Sigmoid colon (tissue), 7 donors: ENCODE measurements around the gene CHKA. TPM values are rescaled to one million over a fixed set of nuclear protein-coding genes. Genes with fewer than 3 reads are reported as not detected.

Experiments used
- DNase-seq: peaks from one replicate; pipeline ENCODE4 v3.0.0-alpha.2; 2019
- H3K27ac ChIP-seq, 4 donors: fragments of 200-600 bp; sonication (generic); one replicate each; pipeline ENCODE4 v1.5.1; 2016 to 2019; ENCODE audit warnings: mild to moderate bottlenecking in 1 of 4
- H3K27me3 ChIP-seq, 3 donors: fragments of 200-600 bp; sonication (generic); one replicate each; pipeline ENCODE4 v1.5.1; 2019; ENCODE audit warnings: mild to moderate bottlenecking in 1 of 3
- H3K36me3 ChIP-seq, 4 donors: fragments of 200-600 bp; sonication (generic); one replicate each; pipeline ENCODE4 v1.5.1; 2016 to 2019
- H3K4me1 ChIP-seq, 4 donors: fragments of 200-600 bp; sonication (generic); one replicate each; pipeline ENCODE4 v1.5.1; 2017 to 2019
- H3K4me3 ChIP-seq, 4 donors: fragments of 200-600 bp; sonication (generic); one replicate each; pipeline ENCODE4 v1.5.1; 2017 to 2019; ENCODE audit warnings: mild to moderate bottlenecking in 2 of 4, moderate library complexity in 1 of 4
- H3K9me3 ChIP-seq, 4 donors: fragments of 200-600 bp in 3 of 4; sonication (generic) in 3 of 4; one replicate each; pipeline versions ENCODE4 v1.5.1 to v1.6.1; 2013 to 2019
- EP300 ChIP-seq, 4 donors: sonication (generic); formaldehyde crosslinking; IDR thresholded peaks; one replicate each; pipeline ENCODE4 v1.6.1; 2017; ENCODE audit warnings: antibody characterized with exemption in 4 of 4
- POLR2A ChIP-seq, 2 donors: fragments of 450-650 bp; IDR thresholded peaks; one replicate each; pipeline ENCODE4 v1.6.1; 2016; ENCODE audit warnings: antibody characterized with exemption in 2 of 2, mild to moderate bottlenecking in 2 of 2, moderate library complexity in 2 of 2
- POLR2AphosphoS5 ChIP-seq, 4 donors: sonication (generic); formaldehyde crosslinking; IDR thresholded peaks; one replicate each; pipeline ENCODE4 v1.6.1; 2017; ENCODE audit warnings: antibody characterized with exemption in 4 of 4
- WGBS, 2 donors: extraction: QIAGEN DNeasy Blood & Tissue Kit; methylation state at CpG; one replicate each; pipeline ENCODE4 v1.1.7; 2013; 5-methylcytosine and 5-hydroxymethylcytosine counted together
- intact Hi-C: fragments of 100-400 bp; cut with DNase I; formaldehyde crosslinking; loops from one replicate; pipeline ENCODE4 v1.15.1; 2023
- polyA plus RNA-seq, 3 donors: library from polyadenylated mRNA; stranded (reverse); fragments of 200-250 nt; gene quantifications; one replicate each; pipeline ENCODE4 v1.2.3, GENCODE V29; 2013
- total RNA-seq, 4 donors: library from RNA; depleted of rRNA; stranded (reverse); fragments of >200 nt; gene quantifications; one replicate each; pipeline ENCODE4 v1.1.0, GENCODE V29; 2016
- TF ChIP-seq, protein P1 (sequence below), 4 experiments: fragments of 450-650 bp in 3 of 4; fragments of 200-600 bp in 1 of 4; IDR thresholded peaks; one replicate each; pipeline ENCODE4 v1.5.1; 2016 to 2019; ENCODE audit warnings: antibody characterized with exemption in 4 of 4, mild to moderate bottlenecking in 3 of 4, moderate library complexity in 2 of 4
- donor health status: healthy with polysubstance abuse.
- donor health status: Bipolar disorder and iron deficiency.
- donor health status: healthy.

CHKA gene
- total and polyA plus RNA-seq, 7 donors, result 16.4 to 41.0 (median 27.0) TPM

DNA sequence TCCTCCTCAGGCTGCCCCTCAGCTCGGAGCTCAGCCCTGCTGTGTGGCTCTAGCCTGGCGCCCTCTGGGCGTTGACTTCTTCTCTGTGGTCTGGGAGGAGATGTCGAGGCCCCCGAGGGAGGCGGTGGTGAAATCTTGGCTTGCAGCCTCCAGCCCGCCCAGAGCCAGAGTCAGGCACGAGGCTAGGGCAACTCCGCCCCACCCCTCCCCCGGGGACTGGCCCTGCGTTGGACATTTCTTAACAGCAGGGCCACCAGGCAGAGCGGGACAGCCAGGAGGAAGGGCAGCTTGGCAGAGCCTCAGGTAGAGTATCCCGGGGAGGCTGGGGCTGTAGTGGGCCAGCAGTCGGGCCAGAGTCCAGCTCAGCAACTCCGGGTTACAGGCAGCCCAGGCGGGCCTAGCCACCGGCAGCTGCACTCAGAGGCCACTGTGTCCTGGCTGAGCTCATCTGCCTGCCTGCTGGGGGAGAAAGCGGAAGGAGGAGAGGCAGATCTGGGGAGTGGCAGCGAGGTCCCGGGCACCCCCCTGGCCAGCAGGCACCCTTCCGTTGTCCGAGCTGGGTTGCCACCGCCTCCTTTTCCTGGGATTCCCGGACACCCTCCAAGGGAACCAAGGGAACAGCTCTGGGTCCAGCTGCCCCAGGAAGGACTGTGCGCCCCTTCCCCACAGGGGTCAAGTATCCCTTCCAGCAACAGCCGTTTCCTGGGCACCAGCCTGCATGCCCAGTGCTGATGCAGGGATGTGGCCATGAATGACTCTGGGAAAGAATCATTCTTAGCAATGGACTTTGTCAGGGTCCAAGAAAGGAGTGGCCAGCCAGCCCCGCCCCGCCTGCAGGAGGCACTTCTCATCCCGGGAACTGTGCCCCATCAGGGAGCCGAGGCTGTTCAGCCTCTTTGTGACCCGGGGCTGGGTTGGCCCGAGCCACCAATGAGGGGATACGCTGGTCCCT is 110.8 kb downstream of the CHKA start, which contains the start of gene ALDH3B1:
ALDH3B1 (plus strand) TSS at position 238 of the 952 bp plus-strand sequence. CDS start 4,971 bp downstream, outside the sequence.
- H3K27ac ChIP-seq, result peak within 1 kb of the TSS; percentile 87 to 93 (median 90)
- H3K4me3 ChIP-seq, result peak within 1 kb of the TSS; percentile 19 to 50 (median 41)
- H3K36me3 ChIP-seq, result no peaks in the 10 kb centered on the region
- TF ChIP-seq POLR2AphosphoS5 (IDR thresholded peaks at IDR 0.05) (peak; percentile 61 to 80 (median 72)), EP300 (IDR thresholded peaks at IDR 0.05) (no peak), POLR2A (IDR thresholded peaks at IDR 0.05) (peak; percentile 15 to 38)
- TF ChIP-seq, protein P1, sequence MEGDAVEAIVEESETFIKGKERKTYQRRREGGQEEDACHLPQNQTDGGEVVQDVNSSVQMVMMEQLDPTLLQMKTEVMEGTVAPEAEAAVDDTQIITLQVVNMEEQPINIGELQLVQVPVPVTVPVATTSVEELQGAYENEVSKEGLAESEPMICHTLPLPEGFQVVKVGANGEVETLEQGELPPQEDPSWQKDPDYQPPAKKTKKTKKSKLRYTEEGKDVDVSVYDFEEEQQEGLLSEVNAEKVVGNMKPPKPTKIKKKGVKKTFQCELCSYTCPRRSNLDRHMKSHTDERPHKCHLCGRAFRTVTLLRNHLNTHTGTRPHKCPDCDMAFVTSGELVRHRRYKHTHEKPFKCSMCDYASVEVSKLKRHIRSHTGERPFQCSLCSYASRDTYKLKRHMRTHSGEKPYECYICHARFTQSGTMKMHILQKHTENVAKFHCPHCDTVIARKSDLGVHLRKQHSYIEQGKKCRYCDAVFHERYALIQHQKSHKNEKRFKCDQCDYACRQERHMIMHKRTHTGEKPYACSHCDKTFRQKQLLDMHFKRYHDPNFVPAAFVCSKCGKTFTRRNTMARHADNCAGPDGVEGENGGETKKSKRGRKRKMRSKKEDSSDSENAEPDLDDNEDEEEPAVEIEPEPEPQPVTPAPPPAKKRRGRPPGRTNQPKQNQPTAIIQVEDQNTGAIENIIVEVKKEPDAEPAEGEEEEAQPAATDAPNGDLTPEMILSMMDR (IDR thresholded peaks at IDR 0.05), result no peak
- DNase-seq, result peak; percentile 96
- H3K9me3 ChIP-seq, result no peaks in the 10 kb centered on the region
- peaks cover 0 to 67% (median 54%) of the 10 kb centered on the region in 4 donors for H3K4me1 ChIP-seq
- intact Hi-C loops, result loop anchor here (2.0 kb wide), 2 partner anchors 20 to 28 kb away; partner anchors contain the start of genes NDUFS8 and TCIRG1
- no peaks in the 10 kb centered on the region for H3K27me3 ChIP-seq
- 6 to 31% methylated on average over 33 of the region's 33 CpGs for WGBS, 2 donors

DNA sequence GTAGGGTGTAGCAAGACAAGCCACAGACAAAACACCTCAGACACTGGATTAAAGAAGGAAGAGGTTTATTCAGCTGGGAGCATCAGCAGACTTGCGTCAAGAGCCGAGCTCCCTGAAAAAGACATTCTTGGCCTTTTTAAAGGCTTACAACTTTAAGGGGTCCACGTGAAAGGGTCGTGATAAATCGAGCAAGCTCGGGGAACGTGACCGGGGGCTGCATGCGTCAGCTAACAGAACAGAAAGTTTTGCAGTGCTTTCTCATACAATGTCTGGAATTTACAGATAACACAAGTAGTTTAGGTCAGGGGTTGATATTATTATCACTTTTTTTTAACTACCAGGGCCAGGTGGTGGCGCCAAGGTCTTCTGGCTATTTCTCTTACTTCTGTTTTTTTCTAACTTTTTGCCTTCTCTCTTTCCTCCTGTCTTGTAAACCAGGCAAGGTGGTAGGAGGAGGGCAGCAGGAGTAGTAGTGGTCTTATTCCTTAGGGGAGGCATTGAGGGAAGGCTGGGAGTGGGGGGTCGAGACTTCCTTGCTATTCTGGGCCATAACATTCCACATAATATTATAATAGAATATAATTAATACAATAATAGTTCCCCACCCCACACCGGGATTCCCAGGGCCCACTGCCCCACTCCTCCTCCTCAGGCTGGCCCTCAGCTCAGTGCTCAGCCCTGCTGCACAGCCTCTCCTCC is 111.6 kb downstream of the CHKA start:
- peak overlapping the region; percentile 19 to 50 (median 41) for H3K4me3 ChIP-seq
- TF ChIP-seq POLR2AphosphoS5 (IDR thresholded peaks at IDR 0.05) (no peak), EP300 (IDR thresholded peaks at IDR 0.05) (no peak), POLR2A (IDR thresholded peaks at IDR 0.05) (no peak)
- TF ChIP-seq, protein P1 (IDR thresholded peaks at IDR 0.05), result no peak
- H3K4me1 ChIP-seq, result peaks cover 0 to 61% (median 51%) of the 10 kb centered on the region in 4 donors
- intact Hi-C loops, result loop anchor here (2.0 to 10.0 kb wide), 3 partner anchors 21 to 195 kb away; partner anchors contain the start of genes NDUFS8 and TCIRG1
- 53 to 66% methylated on average over 12 of the region's 12 CpGs for WGBS, 2 donors
- peak overlapping the region; percentile 87 to 93 (median 90) for H3K27ac ChIP-seq
- H3K36me3 ChIP-seq, result no peaks in the 10 kb centered on the region
- DNase-seq, result no peak
- no peaks in the 10 kb centered on the region for H3K27me3 ChIP-seq
- H3K9me3 ChIP-seq, result no peaks in the 10 kb centered on the region

DNA sequence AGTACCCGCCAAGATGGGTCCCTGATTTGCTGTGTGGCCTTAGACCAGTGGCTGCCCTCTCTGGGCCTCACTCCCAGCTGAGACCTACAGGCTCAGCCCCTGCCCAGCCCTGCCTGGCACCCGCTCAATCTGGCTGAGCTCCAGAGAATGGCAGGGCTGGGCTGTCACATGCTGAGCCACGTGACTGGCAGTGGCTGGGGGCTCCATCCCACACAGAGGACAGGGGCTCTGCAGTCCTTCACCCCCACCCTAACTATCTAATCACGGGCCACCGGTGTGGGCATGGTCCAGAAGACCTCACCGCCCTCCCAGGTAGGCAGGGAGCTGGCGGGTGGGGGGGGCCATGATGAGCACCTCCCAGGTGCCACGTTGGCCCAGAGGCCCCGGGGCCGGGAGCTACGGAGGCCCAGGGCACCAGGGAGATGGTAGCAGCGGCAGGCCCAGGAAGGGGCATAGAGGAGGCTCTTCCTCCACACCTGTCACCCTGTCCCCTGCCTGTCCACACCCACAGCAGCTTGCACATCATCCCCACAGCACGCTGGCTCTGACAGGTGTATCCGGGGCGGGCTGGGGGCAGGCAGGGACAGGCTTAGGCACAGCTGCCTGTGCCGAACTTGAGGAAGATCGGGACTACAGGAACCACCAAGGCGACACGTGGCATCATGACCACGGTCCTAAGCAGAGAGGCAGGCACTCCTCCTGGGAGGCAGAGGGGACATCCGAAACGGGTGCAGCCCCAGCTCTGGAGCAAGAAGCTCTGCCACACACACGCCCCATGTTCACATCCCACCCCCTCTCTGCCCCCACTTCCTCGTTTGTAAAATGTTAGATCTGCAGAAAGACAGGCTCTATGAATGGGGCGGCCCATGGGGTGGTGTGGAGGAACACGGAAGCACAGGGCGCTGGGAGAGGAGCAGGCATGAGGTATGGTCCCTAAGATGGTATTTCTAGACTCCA is 112.5 kb downstream of the CHKA start:
- TF ChIP-seq POLR2A (IDR thresholded peaks at IDR 0.05), result no peak
- no peak for TF ChIP-seq EP300 (IDR thresholded peaks at IDR 0.05)
- no peak for TF ChIP-seq POLR2AphosphoS5 (IDR thresholded peaks at IDR 0.05)
- TF ChIP-seq, protein P1 (IDR thresholded peaks at IDR 0.05), result no peak
- no peaks in the 10 kb centered on the region for H3K27me3 ChIP-seq
- DNase-seq, result peak; percentile 70
- H3K4me1 ChIP-seq, result peaks cover 0 to 57% (median 49%) of the 10 kb centered on the region in 4 donors
- peak overlapping the region; percentile 87 to 93 (median 90) for H3K27ac ChIP-seq
- intact Hi-C loops, result loop anchor here (10.0 kb wide), 1 partner anchor 196 kb away; no protein-coding TSS in a partner anchor
- no peak overlapping the region for H3K4me3 ChIP-seq
- 29 to 54% methylated on average over 27 of the region's 27 CpGs for WGBS, 2 donors
- H3K36me3 ChIP-seq, result no peaks in the 10 kb centered on the region
- H3K9me3 ChIP-seq, result no peaks in the 10 kb centered on the region
